ENCODE data around the gene NUP88.
"Not testable (repeated sequence)": the region's sequence is repeated elsewhere in the genome, so short reads cannot be mapped to it uniquely, and the experiment has no call there.

NUP88 gene

GRCh38 chr17:5419356-5419958 is at the start of gene NUP88:
Gene NUP88, minus strand, starts transcription at chr17:5419662. Its CDS starts 12 bp downstream, at chr17:5419650.
- DNase-seq (ENCODE audit: low read depth) = peak; percentile 96

- DNase-seq (ENCODE audit: low read depth) = peak; percentile 32
Observed at GRCh38 chr17:5468075-5468473, 48.6 kb upstream of the NUP88 start.

DNA sequence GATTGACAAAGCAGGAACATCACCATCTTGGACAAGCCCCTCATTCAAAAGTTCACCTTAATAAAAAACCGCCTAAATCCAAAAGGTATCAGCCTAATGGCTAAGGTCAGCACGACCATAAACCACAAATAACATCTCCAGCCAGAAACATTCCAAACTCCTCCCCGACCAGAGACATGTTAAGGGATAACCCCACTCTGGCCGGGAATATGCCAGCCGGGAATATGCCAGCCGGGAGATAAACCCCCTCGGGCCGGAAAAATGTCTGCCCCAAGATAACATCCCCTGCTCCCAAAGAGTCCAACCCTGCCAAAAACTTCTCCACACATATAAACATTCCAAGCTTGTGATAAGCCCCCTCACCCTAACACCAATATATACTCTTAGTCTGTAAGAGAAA is 48.0 kb upstream of the NUP88 start:
- no peak for DNase-seq (ENCODE audit: low read depth)

GRCh38 chr17:5466295-5466694 is 46.8 kb upstream of the NUP88 start:
- DNase-seq (ENCODE audit: low read depth) = no peak

GRCh38 chr17:5464717-5465507 is 45.5 kb upstream of the NUP88 start:
- DNase-seq (ENCODE audit: low read depth) = no peak

- DNase-seq (ENCODE audit: low read depth) = no peak
Observed at GRCh38 chr17:5446786-5447185, 27.3 kb upstream of the NUP88 start.

DNA sequence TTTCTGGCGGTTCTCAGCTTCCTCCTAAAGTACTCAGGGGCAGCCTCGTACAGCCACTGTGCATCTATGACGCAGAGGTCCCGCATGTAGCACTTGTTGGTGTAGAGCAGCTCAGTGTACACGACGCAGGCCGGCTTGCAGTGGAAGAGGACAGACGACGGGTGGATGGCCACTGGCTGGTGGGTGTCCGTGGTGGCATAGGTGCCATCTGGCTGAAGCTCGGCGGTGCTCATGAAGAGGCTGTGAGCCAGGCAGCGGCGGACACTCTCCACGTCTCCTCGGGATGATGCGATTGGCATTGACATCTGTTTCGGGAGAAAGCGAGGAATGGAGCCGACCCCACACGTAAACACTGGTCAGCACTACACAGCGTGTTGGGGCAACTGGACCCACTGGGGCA is 24.7 kb upstream of the NUP88 start:
- DNase-seq (ENCODE audit: low read depth) = no peak

DNA sequence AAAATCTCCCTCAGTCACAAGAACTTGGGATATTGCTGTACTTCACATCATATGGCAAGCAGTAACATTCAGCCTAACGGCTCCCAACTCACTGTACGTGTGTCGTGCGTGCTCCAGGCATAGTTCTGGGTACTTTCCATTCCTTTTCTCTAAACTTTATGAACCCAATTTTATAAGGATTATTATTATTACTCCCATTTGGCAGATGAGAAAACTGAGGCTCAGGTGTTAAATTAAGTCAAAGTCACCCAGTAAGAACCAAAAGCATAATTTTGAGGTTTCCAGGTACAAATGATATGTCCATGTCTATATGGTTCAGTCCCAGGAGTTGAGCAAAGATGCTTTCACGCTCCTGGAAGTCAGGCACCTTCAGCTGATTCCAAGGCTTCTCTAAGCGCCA is 24.3 kb upstream of the NUP88 start:
- DNase-seq (ENCODE audit: low read depth) = no peak

DNA sequence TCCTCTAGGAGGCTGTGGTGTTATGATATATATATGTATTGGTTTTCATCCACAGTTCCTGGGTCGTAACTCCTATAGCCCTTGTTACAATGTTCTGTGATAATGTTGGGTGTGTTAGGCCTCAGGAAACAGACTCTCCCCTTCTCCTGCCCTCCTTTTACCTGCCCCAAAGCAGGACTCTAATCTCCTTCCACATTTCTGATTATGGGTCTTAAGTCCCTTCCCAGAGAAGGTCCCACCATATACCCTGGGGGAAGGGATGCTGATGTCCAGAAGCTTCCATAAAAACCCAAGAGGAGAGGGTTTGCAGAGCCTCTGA is 19.9 kb upstream of the NUP88 start:
- no peak for DNase-seq (ENCODE audit: low read depth)

GRCh38 chr17:5438716-5439445 is 19.4 kb upstream of the NUP88 start, which contains the start of gene C1QBP:
Gene C1QBP, minus strand, starts transcription at chr17:5439155. Its CDS starts 82 bp downstream, at chr17:5439073.
- peak; percentile 87 for DNase-seq (ENCODE audit: low read depth)

DNA sequence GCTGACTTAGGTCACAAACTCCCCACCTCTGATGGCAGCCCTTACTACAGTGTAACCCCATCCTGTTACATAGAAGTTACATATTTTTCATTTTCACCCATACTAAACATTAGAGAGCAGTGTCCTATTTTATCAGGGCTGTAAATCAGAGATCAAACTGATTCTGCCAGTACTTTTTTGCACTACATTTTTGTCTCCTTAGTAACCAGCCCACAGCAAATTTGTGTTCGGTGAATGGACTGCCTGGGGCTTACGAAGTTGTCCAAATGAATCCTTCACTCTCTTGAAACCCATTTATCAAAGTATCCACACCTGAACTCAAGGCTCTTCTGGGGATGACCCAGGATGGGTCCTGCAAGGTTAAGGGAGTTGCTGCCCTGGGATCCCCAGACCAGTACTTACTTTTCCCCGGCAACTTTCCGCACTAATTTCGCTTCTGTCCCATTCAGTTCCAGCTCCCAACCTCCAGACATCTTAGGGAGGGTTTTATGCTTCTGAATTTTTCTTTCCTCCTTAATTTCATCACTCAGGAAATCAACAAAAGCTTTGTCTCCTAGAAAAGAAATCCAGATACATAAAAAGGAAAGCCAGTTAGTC is 18.4 kb upstream of the NUP88 start:
- DNase-seq (ENCODE audit: low read depth) = no peak

DNA sequence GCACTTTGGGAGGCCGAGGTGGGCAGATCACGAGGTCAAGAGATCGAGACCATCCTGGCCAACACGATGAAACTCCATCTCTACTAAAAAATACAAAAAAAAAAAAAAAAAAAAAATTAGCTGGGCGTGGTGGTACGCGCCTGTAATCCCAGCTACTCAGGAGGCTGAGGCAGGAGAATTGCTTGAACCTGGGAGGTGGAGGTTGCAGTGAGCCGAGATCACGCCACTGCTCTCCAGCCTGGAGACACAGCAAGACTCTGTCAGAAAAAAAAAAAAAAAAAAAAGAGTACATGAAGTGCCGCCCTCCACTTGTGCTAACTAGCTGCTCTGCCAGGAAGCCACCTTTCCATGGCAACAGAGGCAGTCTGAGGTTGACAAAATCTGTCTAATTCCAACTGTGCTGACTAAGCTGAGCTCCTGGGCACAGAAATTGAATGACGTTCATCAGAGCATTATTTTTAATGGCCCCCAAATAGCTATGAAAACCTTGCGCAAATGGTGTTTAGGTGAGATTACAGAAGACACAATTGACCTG is 16.4 kb upstream of the NUP88 start:
- not testable (repeated sequence) for DNase-seq (ENCODE audit: low read depth)

GRCh38 chr17:5434984-5435383 is 15.5 kb upstream of the NUP88 start:
- no peak for DNase-seq (ENCODE audit: low read depth)

DNA sequence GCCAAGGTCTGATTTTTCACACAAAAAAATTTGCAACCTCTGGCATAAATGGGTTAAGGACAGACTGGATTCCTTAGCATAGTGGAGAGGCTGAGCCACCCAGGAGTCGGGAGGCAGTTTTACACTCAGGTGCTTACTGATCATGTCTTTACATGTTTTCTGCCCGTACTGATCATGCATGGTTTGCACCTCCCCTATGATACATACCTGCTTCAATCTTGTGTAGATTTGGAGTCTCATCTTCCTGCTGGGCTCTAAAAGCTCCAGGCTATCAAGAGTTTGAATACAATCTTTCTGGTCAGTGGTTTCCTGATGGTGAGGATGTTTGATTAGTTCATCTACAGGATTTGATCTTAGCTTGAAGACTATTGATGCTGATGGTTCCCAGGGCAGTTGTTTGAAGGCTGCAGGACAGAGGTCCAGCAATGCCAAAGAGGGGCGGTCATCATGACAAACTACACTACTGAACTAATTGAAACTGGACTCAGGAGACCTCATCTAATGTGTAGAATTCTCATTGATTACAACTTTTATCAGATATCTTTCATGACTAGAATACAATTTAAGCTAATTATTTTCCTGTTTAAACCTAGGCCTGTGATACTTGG is 12.6 kb upstream of the NUP88 start:
- DNase-seq (ENCODE audit: low read depth) = no peak

DNA sequence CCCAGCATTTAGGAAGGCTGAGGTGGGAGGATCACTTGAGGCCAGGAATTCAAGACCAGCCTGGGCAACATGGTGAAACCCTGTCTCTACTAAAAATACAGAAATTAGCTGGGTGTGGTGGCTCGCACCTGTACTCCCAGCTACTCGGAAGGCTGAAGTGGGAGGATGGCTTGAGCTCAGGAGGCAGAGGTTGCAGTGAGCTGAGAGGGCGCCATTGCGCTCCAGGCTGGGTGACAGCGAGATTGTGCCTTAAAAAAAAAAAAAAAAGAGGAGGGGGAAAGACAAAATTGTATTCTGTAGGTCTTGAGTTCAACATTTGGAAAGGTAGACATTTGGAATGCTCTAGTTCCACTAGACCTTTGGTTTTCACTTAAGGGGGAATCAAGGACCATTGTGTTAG is 11.8 kb upstream of the NUP88 start:
- DNase-seq (ENCODE audit: low read depth) = not testable (repeated sequence)

DNA sequence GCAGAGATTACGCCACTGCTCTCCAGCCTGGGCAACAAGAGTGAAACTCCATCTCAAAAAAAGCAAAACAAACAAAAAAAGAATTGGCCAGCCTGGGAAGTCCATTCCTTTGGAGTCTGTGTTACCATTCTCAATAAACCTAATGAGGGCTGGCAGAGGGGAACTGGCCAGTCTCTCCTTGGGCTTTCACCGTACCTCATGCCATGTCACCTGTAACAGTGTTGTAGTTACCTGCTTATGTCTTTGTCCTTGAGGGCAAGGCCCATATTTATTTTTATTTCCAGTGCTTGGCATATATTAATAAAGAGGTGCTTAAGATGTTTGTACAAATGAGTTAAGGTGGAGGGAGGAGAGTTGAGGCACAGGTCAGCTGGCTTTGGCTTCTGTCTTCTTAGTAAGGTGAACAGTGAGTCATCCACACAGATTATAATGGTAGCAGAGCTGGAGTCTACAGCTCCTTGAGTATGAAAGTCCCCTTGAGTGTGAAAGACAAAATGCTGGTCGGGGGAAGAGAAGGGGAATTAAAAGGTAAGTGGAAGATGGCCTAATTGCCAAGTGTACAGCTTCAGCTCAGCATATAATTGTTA is 11.0 kb upstream of the NUP88 start:
- no peak for DNase-seq (ENCODE audit: low read depth)

DNA sequence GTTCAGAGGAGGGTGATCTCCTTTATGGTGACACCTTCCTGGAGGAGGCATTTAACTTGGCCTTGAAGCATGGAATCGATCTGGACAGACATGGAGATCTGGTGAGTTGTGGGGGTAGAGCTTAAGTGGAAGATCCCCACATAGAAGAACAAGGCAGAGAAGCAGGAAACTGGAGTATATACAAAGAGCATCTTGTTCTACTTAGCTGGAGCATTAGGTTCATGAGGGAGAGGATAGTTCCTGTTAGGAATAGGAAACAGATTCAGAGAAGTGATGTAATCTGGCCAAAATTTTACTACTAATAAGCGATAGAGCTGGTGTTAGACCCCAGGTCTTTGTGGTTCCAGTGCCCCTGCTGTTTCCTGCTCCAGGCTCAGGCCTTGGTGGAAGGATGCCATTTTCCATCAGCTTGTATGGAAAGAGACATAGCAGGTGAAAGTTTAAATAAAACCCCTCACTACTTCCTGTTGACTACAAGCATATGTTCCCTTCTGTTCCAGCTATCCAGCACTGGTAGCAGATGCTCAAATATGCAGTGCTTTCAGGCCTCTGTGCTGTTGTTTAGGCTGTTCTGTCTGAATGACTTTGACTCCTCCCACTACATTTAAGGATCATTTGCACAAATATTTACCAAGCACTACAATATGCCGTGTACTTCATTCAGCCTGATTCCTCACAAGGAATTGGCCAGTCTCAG is 9.9 kb upstream of the NUP88 start:
- no peak for DNase-seq (ENCODE audit: low read depth)

GRCh38 chr17:5425826-5426225 is 6.4 kb upstream of the NUP88 start:
- DNase-seq (ENCODE audit: low read depth) = no peak

GRCh38 chr17:5424909-5425308 is 5.4 kb upstream of the NUP88 start:
- no peak for DNase-seq (ENCODE audit: low read depth)

DNA sequence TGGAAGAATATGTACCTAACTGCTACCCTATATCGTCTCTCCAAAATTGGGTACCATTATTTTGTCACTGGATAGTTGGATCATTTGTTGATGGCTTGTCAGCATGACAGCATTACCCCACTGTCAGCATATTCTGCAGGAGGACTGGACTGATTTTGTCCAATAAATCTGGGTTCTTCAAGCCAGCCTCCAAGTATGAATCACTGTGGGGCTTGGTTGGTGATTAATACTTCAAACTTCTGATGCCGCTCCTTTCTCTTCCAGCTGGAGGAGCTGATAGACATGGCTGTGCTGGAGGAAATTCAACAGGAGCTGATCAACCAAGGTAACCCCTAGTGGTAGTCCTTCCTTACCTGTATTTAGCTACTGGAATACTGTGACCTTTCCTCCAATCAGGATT is 3.0 kb upstream of the NUP88 start:
- no peak for DNase-seq (ENCODE audit: low read depth)

All from stimulated activated CD4-positive, alpha-beta T cell treated with anti-CD3 and anti-CD28 coated beads, Interleukin-2, amount 100 ng/mL, for 4 hours (primary cell).